Stimulated activated CD4-positive, alpha-beta T cell treated with anti-CD3 and anti-CD28 coated beads, Interleukin-15, amount 100 ng/mL, for 1 hour (primary cell): ENCODE data around the gene ICOS.

ENCODE experiments used
- DNase-seq, 2 donors: peaks; one replicate each; pipeline ENCODE4 v3.0.0-alpha.2; 2020; ENCODE audit warnings: low read depth in 1 of 2, low spot score in 1 of 2

The ICOS gene

GRCh38 chr2:203936535-203936934, at the start of gene ICOS:
TSS of gene ICOS (plus strand) at chr2:203936763. CDS start at chr2:203936815, 52 bp downstream.
- no peak for DNase-seq

GRCh38 chr2:203887677-203888076, 48.9 kb upstream of the ICOS start:
- DNase-seq, result no peak

- no peak for DNase-seq
These were observed 47.0 kb upstream of the ICOS start for GRCh38 chr2:203889542-203889941.

GRCh38 chr2:203889944-203890343, 46.6 kb upstream of the ICOS start:
- no peak for DNase-seq

GRCh38 chr2:203890733-203891132, 45.8 kb upstream of the ICOS start:
- no peak for DNase-seq

GRCh38 chr2:203891474-203891873, 45.1 kb upstream of the ICOS start:
- no peak for DNase-seq

- no peak for DNase-seq
These were observed 44.4 kb upstream of the ICOS start for GRCh38 chr2:203892207-203892606.

GRCh38 chr2:203893401-203893800, 43.2 kb upstream of the ICOS start:
- no peak for DNase-seq

GRCh38 chr2:203893840-203894239, 42.7 kb upstream of the ICOS start:
- no peak for DNase-seq

- no peak for DNase-seq
These were observed 42.3 kb upstream of the ICOS start for GRCh38 chr2:203894262-203894661.

- DNase-seq, result no peak
These were observed 39.0 kb upstream of the ICOS start for GRCh38 chr2:203897544-203897943.

- DNase-seq, result no peak
These were observed 37.9 kb upstream of the ICOS start for GRCh38 chr2:203898657-203899056.

GRCh38 chr2:203900253-203900652, 36.3 kb upstream of the ICOS start:
- no peak for DNase-seq

- DNase-seq, result no peak
These were observed 32.5 kb upstream of the ICOS start for GRCh38 chr2:203904022-203904421.

GRCh38 chr2:203905656-203906055, 30.9 kb upstream of the ICOS start:
- no peak for DNase-seq

GRCh38 chr2:203908066-203908796, 28.3 kb upstream of the ICOS start:
- no peak for DNase-seq

GRCh38 chr2:203908797-203909185, 27.8 kb upstream of the ICOS start:
- no peak for DNase-seq

GRCh38 chr2:203909261-203909967, 27.1 kb upstream of the ICOS start:
- DNase-seq, result no peak

GRCh38 chr2:203909974-203910373, 26.6 kb upstream of the ICOS start:
- no peak for DNase-seq

GRCh38 chr2:203913947-203914346, 22.6 kb upstream of the ICOS start:
- no peak for DNase-seq

- DNase-seq, result no peak
These were observed 21.9 kb upstream of the ICOS start for GRCh38 chr2:203914546-203915182.

GRCh38 chr2:203915256-203915655, 21.3 kb upstream of the ICOS start:
- DNase-seq, result no peak
